Neural progenitor cell (in vitro differentiated cells): ENCODE data around the gene WDPCP. TPM values are rescaled to one million over a fixed set of nuclear protein-coding genes. Genes with fewer than 3 reads are reported as not detected.

ENCODE experiments used
- DNase-seq: peaks from one replicate; pipeline ENCODE4 v3.0.0-alpha.2; 2016; ENCODE audit warnings: low spot score
- H2AFZ ChIP-seq: fragments of 200-600 bp; sonication (generic); replicated peaks from 2 replicates; pipeline ENCODE4 v1.6.1; 2016; ENCODE audit warnings: antibody characterized with exemption
- H3F3A ChIP-seq: fragments of 200-600 bp; sonication (generic); 2 replicates; pipeline ENCODE4 v1.6.1; 2016; ENCODE audit warnings: antibody characterized with exemption, low read depth
- H3K27ac ChIP-seq: fragments of 200-600 bp; sonication (generic); 2 replicates; pipeline ENCODE4 v1.5.1; 2016; ENCODE audit warnings: mild to moderate bottlenecking
- H3K27me3 ChIP-seq: fragments of 200-600 bp; sonication (generic); 2 replicates; pipeline ENCODE4 v1.6.1; 2016; ENCODE audit warnings: mild to moderate bottlenecking, moderate library complexity
- H3K36me3 ChIP-seq: fragments of 200-600 bp; sonication (generic); 2 replicates; pipeline ENCODE4 v1.5.1; 2016
- H3K4me1 ChIP-seq: fragments of 200-600 bp; sonication (generic); 2 replicates; pipeline ENCODE4 v1.6.1; 2016; ENCODE audit warnings: mixed run types
- H3K4me2 ChIP-seq: fragments of 200-600 bp; sonication (generic); 2 replicates; pipeline ENCODE4 v1.6.1; 2016
- H3K4me3 ChIP-seq: fragments of 200-600 bp; sonication (generic); 2 replicates; pipeline ENCODE4 v1.5.1; 2016
- H3K79me2 ChIP-seq: fragments of 200-600 bp; sonication (generic); 2 replicates; pipeline ENCODE4 v1.6.1; 2016; ENCODE audit warnings: low read depth
- H3K9ac ChIP-seq: fragments of 200-600 bp; sonication (generic); 2 replicates; pipeline ENCODE4 v1.6.1; 2016
- H3K9me3 ChIP-seq: fragments of 200-600 bp; sonication (generic); 2 replicates; pipeline ENCODE4 v1.5.1; 2016; ENCODE audit warnings: low read depth
- H4K20me1 ChIP-seq: fragments of 200-600 bp; sonication (generic); 2 replicates; pipeline ENCODE4 v1.6.1; 2016; ENCODE audit warnings: low read depth
- H3K27ac Mint-ChIP-seq: 3 replicates; pipeline ENCODE4 v1.8.0; 2021; ENCODE audit warnings: mixed read lengths
- H3K27me3 Mint-ChIP-seq: 2 replicates; pipeline ENCODE4 v1.8.0; 2022; ENCODE audit warnings: low read depth, mild to moderate bottlenecking, inconsistent platforms, moderate library complexity, mixed read lengths; ENCODE audit not compliant: insufficient read depth
- H3K36me3 Mint-ChIP-seq: 3 replicates; pipeline ENCODE4 v1.8.0; 2021; ENCODE audit warnings: mixed read lengths
- H3K4me1 Mint-ChIP-seq: 3 replicates; pipeline ENCODE4 v1.8.0; 2021; ENCODE audit warnings: mixed read lengths
- H3K4me3 Mint-ChIP-seq: 3 replicates; pipeline ENCODE4 v1.8.0; 2021; ENCODE audit warnings: mild to moderate bottlenecking, moderate library complexity, mixed read lengths
- H3K9me3 Mint-ChIP-seq: 3 replicates; pipeline ENCODE4 v1.8.0; 2020; ENCODE audit warnings: mixed read lengths
- CTCF ChIP-seq: fragments of 200-600 bp; sonication (generic); IDR thresholded peaks from 2 replicates; pipeline ENCODE4 v1.5.1; 2017; ENCODE audit warnings: antibody characterized with exemption, mild to moderate bottlenecking
- EZH2 ChIP-seq: fragments of 200-600 bp; sonication (generic); IDR thresholded peaks from 2 replicates; pipeline ENCODE4 v1.6.1; 2017; ENCODE audit warnings: antibody characterized with exemption, mild to moderate bottlenecking, moderate library complexity
- EZH2phosphoT487 ChIP-seq: fragments of 200-600 bp; sonication (generic); IDR thresholded peaks from 2 replicates; pipeline ENCODE4 v1.6.1; 2017; ENCODE audit warnings: antibody characterized with exemption
- total RNA-seq: library from RNA; depleted of rRNA; stranded (reverse); fragments of >200 nt; gene quantifications from 2 replicates; pipeline ENCODE4 v1.2.3, GENCODE V29; 2015; ENCODE audit warnings: low replicate concordance

WDPCP gene
- total RNA-seq, 1 donor from 2014 or later, result 11.4 TPM

- no peaks in the 10 kb centered on the region for H3K4me1 Mint-ChIP-seq
- Histone ChIP-seq H2AFZ (no peak overlapping the region), H3K4me2 (no peak overlapping the region), H3K36me3 (no peaks in the 10 kb centered on the region), H3F3A (no peaks in the 10 kb centered on the region), H3K9me3 (peaks cover under 1% of the 10 kb centered on the region), H3K4me1 (no peaks in the 10 kb centered on the region), H3K79me2 (no peaks in the 10 kb centered on the region), H3K4me3 (no peak overlapping the region), H3K27ac (no peak overlapping the region), H3K27me3 (no peaks in the 10 kb centered on the region), H4K20me1 (no peaks in the 10 kb centered on the region), H3K9ac (no peak overlapping the region)
- H3K36me3 Mint-ChIP-seq, result peaks cover 10% of the 10 kb centered on the region
- peaks cover 30% of the 10 kb centered on the region for H3K9me3 Mint-ChIP-seq
- DNase-seq, result no peak
- no peak for TF ChIP-seq EZH2phosphoT487
- TF ChIP-seq EZH2, result no peak
- TF ChIP-seq CTCF, result no peak
- no peaks in the 10 kb centered on the region for H3K27me3 Mint-ChIP-seq
- H3K27ac Mint-ChIP-seq, result no peak overlapping the region
- H3K4me3 Mint-ChIP-seq, result no peak overlapping the region
Observed at GRCh38 chr2:63555299-63555698, 33.0 kb downstream of the WDPCP start.

- H3K9me3 ChIP-seq, result no peaks in the 10 kb centered on the region
- TF ChIP-seq EZH2 (no peak), CTCF (no peak), EZH2phosphoT487 (no peak)
- H2AFZ ChIP-seq, result no peak overlapping the region
- no peak overlapping the region for H3K9ac ChIP-seq
- no peaks in the 10 kb centered on the region for H3K4me1 ChIP-seq
- no peaks in the 10 kb centered on the region for H3K79me2 ChIP-seq
- no peaks in the 10 kb centered on the region for H3F3A ChIP-seq
- no peak overlapping the region for H3K27ac ChIP-seq
- H4K20me1 ChIP-seq, result no peaks in the 10 kb centered on the region
- no peak overlapping the region for H3K4me2 ChIP-seq
- Mint-ChIP-seq H3K9me3 (peaks cover 11% of the 10 kb centered on the region), H3K27me3 (no peaks in the 10 kb centered on the region), H3K4me3 (no peak overlapping the region), H3K4me1 (no peaks in the 10 kb centered on the region), H3K27ac (no peak overlapping the region), H3K36me3 (peaks cover 7% of the 10 kb centered on the region)
- H3K36me3 ChIP-seq, result no peaks in the 10 kb centered on the region
- no peaks in the 10 kb centered on the region for H3K27me3 ChIP-seq
- H3K4me3 ChIP-seq, result no peak overlapping the region
- no peak for DNase-seq
Observed at GRCh38 chr2:63553049-63553448, 35.2 kb downstream of the WDPCP start.

GRCh38 chr2:63545023-63545422 lies 43.3 kb downstream of the WDPCP start:
- peaks cover 5% of the 10 kb centered on the region for H3K4me1 Mint-ChIP-seq
- H3K27ac Mint-ChIP-seq, result no peak overlapping the region
- H3K27ac ChIP-seq, result no peak overlapping the region

More at GRCh38 chr2:63545023-63545422, 43.3 kb downstream of the WDPCP start:
- no peaks in the 10 kb centered on the region for H3F3A ChIP-seq
- H3K4me3 ChIP-seq, result no peak overlapping the region
- H3K4me1 ChIP-seq, result no peaks in the 10 kb centered on the region
- no peaks in the 10 kb centered on the region for H4K20me1 ChIP-seq
- H3K9ac ChIP-seq, result no peak overlapping the region
- H3K36me3 ChIP-seq, result no peaks in the 10 kb centered on the region
- no peaks in the 10 kb centered on the region for H3K27me3 ChIP-seq
- Mint-ChIP-seq H3K4me3 (no peak overlapping the region), H3K9me3 (no peaks in the 10 kb centered on the region), H3K36me3 (no peaks in the 10 kb centered on the region), H3K27me3 (no peaks in the 10 kb centered on the region)
- no peak for TF ChIP-seq EZH2phosphoT487
- no peak for TF ChIP-seq EZH2
- TF ChIP-seq CTCF, result no peak
- no peaks in the 10 kb centered on the region for H3K79me2 ChIP-seq
- no peaks in the 10 kb centered on the region for H3K9me3 ChIP-seq
- H2AFZ ChIP-seq, result no peak overlapping the region
- no peak overlapping the region for H3K4me2 ChIP-seq
- peak; percentile 6 for DNase-seq
